Activated CD8-positive, alpha-beta T cell treated with anti-CD3 and anti-CD28 coated beads for 36 hours (primary cell): ENCODE data around the gene PDZD7. TPM values are rescaled to one million over a fixed set of nuclear protein-coding genes. Genes with fewer than 3 reads are reported as not detected.

Source experiments
- ATAC-seq: fragments of 200-7000 bp; cut with Tn5 transposase; one replicate; pipeline ENCODE4 v1.10.0; 2021; ENCODE audit warnings: mild to moderate bottlenecking, moderate library complexity
- CTCF ChIA-PET: fragments of 350-600 bp; sonication (Branson Sonifier 250); formaldehyde crosslinking; loops from one replicate; lab custom pipeline; 2021; ENCODE audit warnings: antibody characterized with exemption; lab: Charles Lee
- POLR2A ChIA-PET: fragments of 350-600 bp; sonication (Branson Sonifier 250); formaldehyde crosslinking; loops from one replicate; lab custom pipeline; 2021; ENCODE audit warnings: antibody characterized with exemption; lab: Charles Lee
- DNase-seq: peaks from one replicate; pipeline ENCODE4 v3.0.0-alpha.2; 2020
- H3K27ac Mint-ChIP-seq: one replicate; pipeline ENCODE4 v1.8.0; 2021; ENCODE audit warnings: mild to moderate bottlenecking, mixed read lengths
- H3K27me3 Mint-ChIP-seq: one replicate; pipeline ENCODE4 v1.8.0; 2021; ENCODE audit warnings: mixed read lengths
- H3K36me3 Mint-ChIP-seq: one replicate; pipeline ENCODE4 v1.8.0; 2021; ENCODE audit warnings: low read depth, mixed read lengths
- H3K4me1 Mint-ChIP-seq: one replicate; pipeline ENCODE4 v1.8.0; 2021; ENCODE audit warnings: low read depth, mixed read lengths
- H3K4me3 Mint-ChIP-seq: one replicate; pipeline ENCODE4 v1.8.0; 2021; ENCODE audit warnings: mild to moderate bottlenecking, moderate library complexity, mixed read lengths
- H3K9me3 Mint-ChIP-seq: one replicate; pipeline ENCODE4 v1.8.0; 2021; ENCODE audit warnings: mixed read lengths
- CTCF ChIP-seq: fragments of 200-600 bp; IDR thresholded peaks from one replicate; pipeline ENCODE4 v1.8.0; 2022; ENCODE audit warnings: antibody characterized with exemption, mild to moderate bottlenecking
- intact Hi-C: fragments of 100-400 bp; cut with micrococcal nuclease; formaldehyde crosslinking; loops from one replicate; pipeline ENCODE4 v1.10.0; 2022
- total RNA-seq, 2 experiments: library from RNA; stranded (reverse); gene quantifications; one replicate each; pipeline ENCODE4 v1.2.3, GENCODE V29; 2021

The PDZD7 gene
- total RNA-seq, 2 experiments from 2014 or later = 0.25 to 0.65 TPM

- ATAC-seq (no peak), DNase-seq (no peak)
- H3K27me3 Mint-ChIP-seq = peaks cover 35% of the 10 kb centered on the region
- TF ChIP-seq CTCF = no peak
- no peaks in the 10 kb centered on the region for H3K9me3 Mint-ChIP-seq
- no peaks in the 10 kb centered on the region for H3K36me3 Mint-ChIP-seq
- intact Hi-C loops = no loop called here
- CTCF ChIA-PET = interaction anchor here (1.7 to 7.3 kb wide), 5 partner anchors 7 to 47 kb away, joined by 4 to 178 read pairs (median 114); partner anchors contain the start of genes LZTS2, PDZD7 and SFXN3
- H3K27ac Mint-ChIP-seq = no peak overlapping the region
- no peak overlapping the region for H3K4me3 Mint-ChIP-seq
- POLR2A ChIA-PET = no interaction called here
- peaks cover 7% of the 10 kb centered on the region for H3K4me1 Mint-ChIP-seq
These were observed 10.4 kb downstream of the PDZD7 start for GRCh38 chr10:101020427-101021075.

DNA sequence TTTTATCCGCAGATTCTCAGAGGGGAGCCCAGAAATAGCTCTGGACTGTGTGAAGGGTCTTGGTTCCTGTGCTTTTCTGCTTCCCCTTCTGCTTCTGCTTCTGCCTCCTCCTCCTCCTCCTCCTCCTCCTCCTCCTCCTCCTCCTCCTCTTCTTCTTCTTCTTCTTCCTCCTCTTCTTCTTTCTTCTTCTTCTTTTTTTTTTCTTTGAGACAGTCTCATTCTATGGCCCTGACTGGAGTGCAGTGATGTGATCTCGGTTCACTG is 11.6 kb downstream of the PDZD7 start:
- Mint-ChIP-seq H3K4me3 (no peak overlapping the region), H3K36me3 (no peaks in the 10 kb centered on the region), H3K27ac (no peak overlapping the region), H3K27me3 (peaks cover 42% of the 10 kb centered on the region), H3K9me3 (no peaks in the 10 kb centered on the region), H3K4me1 (peaks cover 17% of the 10 kb centered on the region)
- no peak for TF ChIP-seq CTCF
- DNase-seq (no peak), ATAC-seq (no peak)
- POLR2A ChIA-PET = interaction anchor here (1.2 to 1.5 kb wide), 3 partner anchors 11 to 23 kb away, joined by 3 to 4 read pairs (median 3); no protein-coding TSS in a partner anchor
- CTCF ChIA-PET = interaction anchor here (0.7 to 7.3 kb wide), 22 partner anchors 8 to 123 kb away, joined by 3 to 178 read pairs (median 8); partner anchors contain the start of genes KAZALD1, LZTS2, PDZD7 and SEMA4G
- intact Hi-C loops = loop anchor here (2.0 kb wide), 1 partner anchor 41 kb away; the partner anchor contains the start of gene KAZALD1

DNA sequence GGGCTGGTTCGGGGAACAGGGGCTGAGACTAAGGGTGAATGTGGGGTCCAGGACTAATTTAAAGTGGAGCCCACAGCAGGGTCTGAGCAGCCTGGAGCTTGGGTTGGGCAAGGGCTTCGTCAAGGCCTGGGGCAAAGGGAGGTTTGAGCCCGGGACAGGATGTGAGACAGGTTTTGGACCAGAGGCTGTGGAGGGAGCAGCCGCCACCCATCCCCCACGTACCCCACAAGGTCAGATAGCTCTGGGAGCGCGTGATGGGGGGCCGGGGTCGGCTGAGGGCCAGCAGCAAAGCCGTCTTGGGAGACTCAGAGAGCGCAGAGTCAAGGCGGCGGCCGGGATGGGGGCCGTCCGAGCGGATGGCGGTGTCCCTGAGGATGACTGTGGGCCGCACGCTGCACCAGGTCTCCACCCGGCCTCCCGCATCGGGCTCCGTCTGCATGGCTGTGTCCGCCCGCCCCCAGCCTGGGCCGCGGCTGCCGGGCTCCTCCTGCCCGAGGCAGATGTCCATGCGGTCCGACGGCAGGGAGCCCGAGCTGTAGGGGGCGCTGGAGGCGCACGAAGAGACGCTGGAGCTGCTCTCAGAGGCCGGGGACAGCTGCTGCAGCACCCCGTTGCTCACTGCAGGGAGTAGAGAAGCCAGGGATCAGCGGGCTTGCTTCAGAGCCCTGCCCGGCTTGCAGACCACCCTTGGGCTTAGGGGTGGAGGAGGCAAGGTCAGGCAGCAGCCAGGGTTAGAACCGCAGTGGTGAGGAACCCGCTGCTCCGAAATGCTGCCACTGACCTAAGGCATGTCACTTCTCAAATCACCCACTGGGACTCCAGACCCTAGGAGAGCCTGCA is 12.1 kb downstream of the PDZD7 start:
- intact Hi-C loops = loop anchor here (2.0 kb wide), 1 partner anchor 42 kb away; the partner anchor contains the start of gene KAZALD1
- H3K4me1 Mint-ChIP-seq = peaks cover 20% of the 10 kb centered on the region
- TF ChIP-seq CTCF = peak; percentile 91
- CTCF ChIA-PET = interaction anchor here (0.7 to 7.3 kb wide), 23 partner anchors 9 to 123 kb away, joined by 3 to 178 read pairs (median 7); partner anchors contain the start of genes KAZALD1, LZTS2, PDZD7 and SEMA4G
- ATAC-seq (peak; percentile 87), DNase-seq (peak; percentile 93)
- H3K4me3 Mint-ChIP-seq = no peak overlapping the region
- H3K27ac Mint-ChIP-seq = no peak overlapping the region
- H3K9me3 Mint-ChIP-seq = no peaks in the 10 kb centered on the region
- peaks cover 42% of the 10 kb centered on the region for H3K27me3 Mint-ChIP-seq
- POLR2A ChIA-PET = interaction anchor here (1.2 to 1.5 kb wide), 4 partner anchors 12 to 24 kb away, joined by 3 to 4 read pairs (median 3); no protein-coding TSS in a partner anchor
- H3K36me3 Mint-ChIP-seq = no peaks in the 10 kb centered on the region

DNA sequence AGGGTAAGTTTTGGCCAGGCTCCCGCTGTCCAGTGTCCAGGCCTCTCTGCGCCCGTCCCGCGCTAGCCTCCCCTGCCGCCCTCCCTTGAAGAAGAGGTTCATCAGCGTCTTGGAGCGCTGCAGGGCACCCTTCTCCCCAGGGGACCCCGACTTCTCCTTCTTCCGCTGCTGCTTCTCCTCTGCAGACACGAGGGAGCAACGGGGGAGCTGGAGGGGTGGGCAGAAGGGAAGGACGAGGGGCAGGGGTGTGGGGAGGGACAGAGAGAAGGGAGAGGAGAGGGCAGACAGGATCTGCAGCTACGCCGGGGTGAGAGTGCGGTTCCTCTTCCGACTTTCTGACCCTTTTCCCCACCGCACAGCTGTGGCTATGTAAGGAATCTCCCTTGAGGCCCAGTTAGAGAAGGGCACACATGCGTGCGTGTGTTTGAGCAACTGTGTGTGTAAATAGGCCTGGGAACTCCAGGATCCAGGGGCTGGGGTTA is 12.8 kb downstream of the PDZD7 start:
- POLR2A ChIA-PET = interaction anchor here (1.2 to 1.4 kb wide), 2 partner anchors 12 to 15 kb away, joined by 3 read pairs; no protein-coding TSS in a partner anchor
- peaks cover 24% of the 10 kb centered on the region for H3K4me1 Mint-ChIP-seq
- H3K9me3 Mint-ChIP-seq = no peaks in the 10 kb centered on the region
- intact Hi-C loops = loop anchor here (2.0 kb wide), 1 partner anchor 43 kb away; the partner anchor contains the start of gene KAZALD1
- H3K27ac Mint-ChIP-seq = no peak overlapping the region
- ATAC-seq (no peak), DNase-seq (no peak)
- CTCF ChIA-PET = interaction anchor here (1.1 to 7.3 kb wide), 16 partner anchors 9 to 124 kb away, joined by 3 to 178 read pairs (median 15); partner anchors contain the start of genes KAZALD1, LZTS2, PDZD7 and SEMA4G
- no peaks in the 10 kb centered on the region for H3K36me3 Mint-ChIP-seq
- no peak for TF ChIP-seq CTCF
- H3K4me3 Mint-ChIP-seq = no peak overlapping the region
- H3K27me3 Mint-ChIP-seq = peaks cover 42% of the 10 kb centered on the region
